OCI-LY7 (cell line): Measurements from ENCODE around the gene LCE3C. TPM values are rescaled to one million over a fixed set of nuclear protein-coding genes. Genes with fewer than 3 reads are reported as not detected.

Source experiments
- BruUV-seq: library from RNA; stranded (reverse); fragments of 400-500 nt; replicated peaks from 2 replicates; lab custom pipeline; 2021; lab: Mats Ljungman, UMichigan
- CTCF ChIA-PET: fragments of 300-600 bp; sonication (Branson Sonifier 250); formaldehyde crosslinking; loops from one replicate; lab custom pipeline; 2022; ENCODE audit warnings: antibody characterized with exemption; ENCODE audit not compliant: unreplicated experiment; lab: Charles Lee
- POLR2A ChIA-PET: fragments of 300-600 bp; sonication (Branson Sonifier 250); formaldehyde crosslinking; loops from one replicate; lab custom pipeline; 2022; ENCODE audit warnings: antibody characterized with exemption; lab: Charles Lee
- DNase-seq: peaks from one replicate; pipeline ENCODE4 v3.0.0-alpha.2; 2015; ENCODE audit warnings: low spot score
- H2AFZ ChIP-seq: fragments of 200-600 bp; sonication (generic), shearing (Covaris generic); 2 replicates; pipeline ENCODE4 v1.6.1; 2014; ENCODE audit warnings: mild to moderate bottlenecking, antibody characterized with exemption, low read length, moderate library complexity
- H3K27ac ChIP-seq: fragments of 200-600 bp; sonication (generic); 2 replicates; pipeline ENCODE4 v1.5.1; 2014; ENCODE audit warnings: mixed run types, low read depth, mild to moderate bottlenecking, moderate library complexity, low read length, inconsistent platforms; ENCODE audit not compliant: poor library complexity, severe bottlenecking
- H3K36me3 ChIP-seq: fragments of 200-600 bp; sonication (generic); 2 replicates; pipeline ENCODE4 v1.6.1; 2014; ENCODE audit warnings: mild to moderate bottlenecking, antibody characterized with exemption, low read length, moderate library complexity, mixed read lengths; ENCODE audit not compliant: insufficient read depth
- H3K4me1 ChIP-seq: fragments of 200-600 bp; sonication (generic); 2 replicates; pipeline ENCODE4 v1.5.1; 2014; ENCODE audit warnings: mild to moderate bottlenecking, low read length; ENCODE audit not compliant: insufficient read depth, poor library complexity, severe bottlenecking
- H3K4me2 ChIP-seq: fragments of 200-600 bp; sonication (generic); 2 replicates; pipeline ENCODE4 v1.6.1; 2014; ENCODE audit warnings: mild to moderate bottlenecking, low read length
- H3K4me3 ChIP-seq: fragments of 200-600 bp; sonication (generic); 2 replicates; pipeline ENCODE4 v1.5.1; 2014; ENCODE audit warnings: mild to moderate bottlenecking, low read depth, low read length; ENCODE audit not compliant: poor library complexity, severe bottlenecking
- H3K79me2 ChIP-seq: fragments of 200-600 bp; sonication (generic); 2 replicates; pipeline ENCODE4 v1.6.1; 2016; ENCODE audit warnings: low read depth, mild to moderate bottlenecking, low read length, moderate library complexity, mixed read lengths; ENCODE audit not compliant: insufficient read depth
- H3K9me2 ChIP-seq: fragments of 200-600 bp; sonication (generic); 2 replicates; pipeline ENCODE4 v1.6.1; 2016; ENCODE audit warnings: mild to moderate bottlenecking, low read length, mixed read lengths; ENCODE audit not compliant: insufficient read depth
- H3K9me3 ChIP-seq: fragments of 200-600 bp; sonication (generic); 2 replicates; pipeline ENCODE4 v1.6.1; 2014; ENCODE audit warnings: mild to moderate bottlenecking, mixed run types, low read length, mixed read lengths
- H4K20me1 ChIP-seq: fragments of 200-600 bp; sonication (generic); 2 replicates; pipeline ENCODE4 v1.6.1; 2014; ENCODE audit warnings: mild to moderate bottlenecking, antibody characterized with exemption, low read length, moderate library complexity, mixed read lengths; ENCODE audit not compliant: insufficient read depth
- EZH2phosphoT487 ChIP-seq: fragments of 200-600 bp; sonication (generic); IDR thresholded peaks from 2 replicates; pipeline ENCODE4 v1.6.1; 2018; ENCODE audit warnings: low read depth, borderline replicate concordance, mild to moderate bottlenecking, mixed run types, antibody characterized with exemption, low read length, moderate library complexity, mixed read lengths
- intact Hi-C: fragments of 100-400 bp; cut with micrococcal nuclease; formaldehyde crosslinking; loops from one replicate; pipeline ENCODE4 v1.10.0; 2022; ENCODE audit not compliant: unreplicated experiment
- small RNA-seq: library from RNA; depleted of rRNA; stranded (forward); fragments of <200 nt; gene quantifications from one replicate; pipeline ENCODE3, GENCODE V24; 2014
- total RNA-seq, 2 experiments: library from RNA; depleted of rRNA in 1 of 2; stranded (reverse); fragments of >200 nt in 1 of 2; shearing (Covaris generic) in 1 of 2; gene quantifications; 2 replicates each; pipeline ENCODE4 v1.2.3, GENCODE V29; 2014 to 2022
- TF ChIP-seq, protein P1 (sequence below): fragments of 200-600 bp; sonication (generic); conservative IDR thresholded peaks from 2 replicates; pipeline ENCODE4 v1.5.1; 2014; ENCODE audit warnings: mild to moderate bottlenecking, antibody characterized with exemption, low read length, moderate library complexity, mixed read lengths

The LCE3C gene
- total RNA-seq, 2 experiments from 2014 or later: not detected

DNA sequence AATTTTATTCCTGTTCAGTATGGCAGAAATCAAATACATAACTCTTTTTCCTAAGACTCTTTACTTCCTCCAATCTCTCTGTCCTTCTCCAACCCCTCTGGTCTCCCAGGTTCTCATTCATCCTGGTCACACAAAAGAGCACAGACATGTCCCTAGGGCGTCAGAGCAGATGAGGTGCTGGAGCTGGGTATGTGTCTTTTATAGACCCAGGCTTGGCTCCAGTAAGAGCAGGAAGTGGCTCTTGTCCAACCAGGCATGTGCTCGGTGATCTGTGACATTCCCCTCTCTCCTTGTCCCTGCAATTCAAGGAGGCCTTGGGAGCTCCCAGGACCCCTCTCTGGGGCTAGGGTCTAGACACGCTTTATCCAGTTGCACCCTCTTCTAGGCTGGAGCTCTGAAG is 45.1 kb downstream of the LCE3C start:
- H3K79me2 ChIP-seq: no peaks in the 10 kb centered on the region
- no peak overlapping the region for H2AFZ ChIP-seq
- H3K9me2 ChIP-seq: no peaks in the 10 kb centered on the region
- no TSS peak for BruUV-seq
- intact Hi-C loops: no loop called here
- H4K20me1 ChIP-seq: no peaks in the 10 kb centered on the region
- H3K9me3 ChIP-seq: no peaks in the 10 kb centered on the region
- no peak overlapping the region for H3K4me2 ChIP-seq
- ChIA-PET CTCF (no interaction called here), POLR2A (no interaction called here)
- H3K4me3 ChIP-seq: no peak overlapping the region
- no peaks in the 10 kb centered on the region for H3K4me1 ChIP-seq
- no peak for DNase-seq
- no peak for TF ChIP-seq EZH2phosphoT487
- TF ChIP-seq, protein P1, sequence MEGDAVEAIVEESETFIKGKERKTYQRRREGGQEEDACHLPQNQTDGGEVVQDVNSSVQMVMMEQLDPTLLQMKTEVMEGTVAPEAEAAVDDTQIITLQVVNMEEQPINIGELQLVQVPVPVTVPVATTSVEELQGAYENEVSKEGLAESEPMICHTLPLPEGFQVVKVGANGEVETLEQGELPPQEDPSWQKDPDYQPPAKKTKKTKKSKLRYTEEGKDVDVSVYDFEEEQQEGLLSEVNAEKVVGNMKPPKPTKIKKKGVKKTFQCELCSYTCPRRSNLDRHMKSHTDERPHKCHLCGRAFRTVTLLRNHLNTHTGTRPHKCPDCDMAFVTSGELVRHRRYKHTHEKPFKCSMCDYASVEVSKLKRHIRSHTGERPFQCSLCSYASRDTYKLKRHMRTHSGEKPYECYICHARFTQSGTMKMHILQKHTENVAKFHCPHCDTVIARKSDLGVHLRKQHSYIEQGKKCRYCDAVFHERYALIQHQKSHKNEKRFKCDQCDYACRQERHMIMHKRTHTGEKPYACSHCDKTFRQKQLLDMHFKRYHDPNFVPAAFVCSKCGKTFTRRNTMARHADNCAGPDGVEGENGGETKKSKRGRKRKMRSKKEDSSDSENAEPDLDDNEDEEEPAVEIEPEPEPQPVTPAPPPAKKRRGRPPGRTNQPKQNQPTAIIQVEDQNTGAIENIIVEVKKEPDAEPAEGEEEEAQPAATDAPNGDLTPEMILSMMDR: no peak
- H3K27ac ChIP-seq: no peak overlapping the region
- no peaks in the 10 kb centered on the region for H3K36me3 ChIP-seq

DNA sequence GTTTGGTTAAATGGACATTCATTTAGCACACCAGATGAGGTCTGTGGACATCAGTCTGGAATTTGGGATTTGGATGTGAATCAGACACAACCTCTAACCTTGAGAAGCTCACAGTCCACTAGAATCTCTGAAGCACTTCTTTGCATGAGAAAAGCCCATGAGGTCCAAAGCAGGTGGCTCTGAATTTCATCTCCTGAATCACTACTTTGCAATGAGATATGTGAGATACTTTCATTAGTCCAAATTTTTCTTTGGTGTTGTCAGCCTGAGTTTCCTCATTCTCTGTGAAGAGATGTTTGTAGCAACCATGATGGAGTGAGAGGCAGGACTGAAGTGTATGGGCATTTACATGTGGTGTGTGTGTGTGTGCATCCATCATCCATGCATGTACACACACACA is 46.6 kb downstream of the LCE3C start:
- Histone ChIP-seq H3K36me3 (no peaks in the 10 kb centered on the region), H3K9me3 (no peaks in the 10 kb centered on the region), H3K79me2 (no peaks in the 10 kb centered on the region), H3K4me1 (no peaks in the 10 kb centered on the region), H3K4me3 (no peak overlapping the region), H3K4me2 (no peak overlapping the region), H3K27ac (no peak overlapping the region), H2AFZ (no peak overlapping the region), H4K20me1 (no peaks in the 10 kb centered on the region), H3K9me2 (no peaks in the 10 kb centered on the region)
- no peak for DNase-seq
- TF ChIP-seq EZH2phosphoT487: no peak
- TF ChIP-seq, protein P1: no peak
- ChIA-PET CTCF (no interaction called here), POLR2A (no interaction called here)
- intact Hi-C loops: no loop called here
- BruUV-seq: no TSS peak

Small RNAs within 50 kb of the gene (small RNA-seq; reads per million reads assigned to genes)
- gene LCE3A: not detected
- gene LCE3B: not detected

Other genes starting within 250 kb of the LCE3C start
- not detected in 2 replicates for gene FLG2, start 240.2 kb upstream of the LCE3C start, total RNA-seq (2014; rRNA removed; shearing (Covaris generic))
- not detected in 2 replicates for gene FLG2, start 240.2 kb upstream of the LCE3C start, total RNA-seq (2022)
- gene CRNN, start 186.0 kb upstream of the LCE3C start, total RNA-seq (2014; rRNA removed; shearing (Covaris generic)): not detected in 2 replicates
- gene CRNN, start 186.0 kb upstream of the LCE3C start, total RNA-seq (2022): not detected in 2 replicates
- not detected in 2 replicates for gene LCE5A, start 89.4 kb upstream of the LCE3C start, total RNA-seq (2014; rRNA removed; shearing (Covaris generic))
- gene LCE5A, start 89.4 kb upstream of the LCE3C start, total RNA-seq (2022): not detected in 2 replicates
- not detected in 2 replicates for gene CRCT1, start 85.8 kb upstream of the LCE3C start, total RNA-seq (2014; rRNA removed; shearing (Covaris generic))
- gene CRCT1, start 85.8 kb upstream of the LCE3C start, total RNA-seq (2022): not detected in 2 replicates
- not detected in 2 replicates for gene LCE3E, start 33.5 kb upstream of the LCE3C start, total RNA-seq (2014; rRNA removed; shearing (Covaris generic))
- gene LCE3E, start 33.5 kb upstream of the LCE3C start, total RNA-seq (2022): not detected in 2 replicates
- gene LCE3D, start 19.7 kb upstream of the LCE3C start, total RNA-seq (2014; rRNA removed; shearing (Covaris generic)): not detected in 2 replicates
- not detected in 2 replicates for gene LCE3D, start 19.7 kb upstream of the LCE3C start, total RNA-seq (2022)
- gene LCE3B, start 13.6 kb downstream of the LCE3C start, total RNA-seq (2014; rRNA removed; shearing (Covaris generic)): not detected in 2 replicates
- gene LCE3B, start 13.6 kb downstream of the LCE3C start, total RNA-seq (2022): not detected in 2 replicates
- gene LCE3A, start 22.9 kb downstream of the LCE3C start, total RNA-seq (2014; rRNA removed; shearing (Covaris generic)): not detected in 2 replicates
- not detected in 2 replicates for gene LCE3A, start 22.9 kb downstream of the LCE3C start, total RNA-seq (2022)
- gene LCE2D, start 63.1 kb downstream of the LCE3C start, total RNA-seq (2014; rRNA removed; shearing (Covaris generic)): not detected in 2 replicates
- gene LCE2D, start 63.1 kb downstream of the LCE3C start, total RNA-seq (2022): not detected in 2 replicates
- gene LCE2C, start 75.0 kb downstream of the LCE3C start, total RNA-seq (2014; rRNA removed; shearing (Covaris generic)): not detected in 2 replicates
- gene LCE2C, start 75.0 kb downstream of the LCE3C start, total RNA-seq (2022): not detected in 2 replicates
- not detected in 2 replicates for gene LCE2B, start 85.9 kb downstream of the LCE3C start, total RNA-seq (2014; rRNA removed; shearing (Covaris generic))
- gene LCE2B, start 85.9 kb downstream of the LCE3C start, total RNA-seq (2022): not detected in 2 replicates
- gene LCE2A, start 98.1 kb downstream of the LCE3C start, total RNA-seq (2014; rRNA removed; shearing (Covaris generic)): not detected in 2 replicates
- gene LCE2A, start 98.1 kb downstream of the LCE3C start, total RNA-seq (2022): not detected in 2 replicates
- not detected in 2 replicates for gene LCE4A, start 107.9 kb downstream of the LCE3C start, total RNA-seq (2014; rRNA removed; shearing (Covaris generic))
- gene LCE4A, start 107.9 kb downstream of the LCE3C start, total RNA-seq (2022): not detected in 2 replicates
- gene KPRP, start 157.8 kb downstream of the LCE3C start, total RNA-seq (2014; rRNA removed; shearing (Covaris generic)): not detected in 2 replicates
- not detected in 2 replicates for gene KPRP, start 157.8 kb downstream of the LCE3C start, total RNA-seq (2022)
- not detected in 2 replicates for gene LCE1F, start 174.9 kb downstream of the LCE3C start, total RNA-seq (2014; rRNA removed; shearing (Covaris generic))
- not detected in 2 replicates for gene LCE1F, start 174.9 kb downstream of the LCE3C start, total RNA-seq (2022)
- gene LCE1E, start 186.0 kb downstream of the LCE3C start, total RNA-seq (2014; rRNA removed; shearing (Covaris generic)): not detected in 2 replicates
- gene LCE1E, start 186.0 kb downstream of the LCE3C start, total RNA-seq (2022): not detected in 2 replicates
- gene LCE1D, start 196.5 kb downstream of the LCE3C start, total RNA-seq (2014; rRNA removed; shearing (Covaris generic)): not detected in 2 replicates
- not detected in 2 replicates for gene LCE1D, start 196.5 kb downstream of the LCE3C start, total RNA-seq (2022)
- not detected in 2 replicates for gene LCE1C, start 206.4 kb downstream of the LCE3C start, total RNA-seq (2014; rRNA removed; shearing (Covaris generic))
- gene LCE1C, start 206.4 kb downstream of the LCE3C start, total RNA-seq (2022): not detected in 2 replicates
- not detected in 2 replicates for gene LCE1B, start 211.7 kb downstream of the LCE3C start, total RNA-seq (2014; rRNA removed; shearing (Covaris generic))
- gene LCE1B, start 211.7 kb downstream of the LCE3C start, total RNA-seq (2022): not detected in 2 replicates
- not detected in 2 replicates for gene LCE1A, start 227.2 kb downstream of the LCE3C start, total RNA-seq (2014; rRNA removed; shearing (Covaris generic))
- gene LCE1A, start 227.2 kb downstream of the LCE3C start, total RNA-seq (2022): not detected in 2 replicates
- gene LCE6A, start 242.6 kb downstream of the LCE3C start, total RNA-seq (2014; rRNA removed; shearing (Covaris generic)): not detected in 2 replicates
- gene LCE6A, start 242.6 kb downstream of the LCE3C start, total RNA-seq (2022): not detected in 2 replicates